SK-N-MC (cell line): ENCODE results near the gene IFI30.

Experiments used
- EZH2 ChIP-seq: fragments of 200-600 bp; sonication (generic); IDR thresholded peaks from one replicate; pipeline ENCODE4 v1.6.1; 2017; ENCODE audit warnings: antibody characterized with exemption
- POLR2AphosphoS5 ChIP-seq: IDR thresholded peaks from 2 replicates; pipeline ENCODE4 v1.6.1; 2012; ENCODE audit warnings: mild to moderate bottlenecking, low read depth, low read length, borderline replicate concordance

- TF ChIP-seq POLR2AphosphoS5 (no peak), EZH2 (no peak)
Measured at GRCh38 chr19:18191640-18192062, 18.0 kb downstream of the IFI30 start.
